H1 (cell line): ENCODE measurements around the gene FOSB. TPM values are rescaled to one million over a fixed set of nuclear protein-coding genes. Genes with fewer than 3 reads are reported as not detected.

Experiments used
- CTCF ChIA-PET: fragments of 300-600 bp; sonication (Branson Sonifier 250); formaldehyde crosslinking; loops from one replicate; lab custom pipeline; 2021; ENCODE audit not compliant: partially characterized antibody; lab: Charles Lee
- POLR2A ChIA-PET: fragments of 300-600 bp; sonication (Branson Sonifier 250); formaldehyde crosslinking; loops from one replicate; lab custom pipeline; 2021; ENCODE audit warnings: inconsistent platforms; ENCODE audit not compliant: partially characterized antibody; lab: Charles Lee
- DNase-seq, 2 experiments: peaks; one replicate each; pipeline versions ENCODE4 v3.0.0 to v3.0.0-alpha.2; 2010 to 2022; ENCODE audit warnings: low spot score in 2 of 2, low read depth in 1 of 2, mixed read lengths in 1 of 2
- FAIRE-seq: peaks from 2 replicates; lab custom pipeline; 2011; peaks lifted over from hg19 to GRCh38; lab: Jason Lieb, UNC
- H2AFZ ChIP-seq: 2 replicates; pipeline ENCODE4 v1.8.1; 2012; ENCODE audit warnings: low read length, inconsistent platforms
- H2AK5ac ChIP-seq: 2 replicates; pipeline ENCODE4 v1.6.1; 2013; ENCODE audit warnings: low read depth, low read length
- H2BK120ac ChIP-seq: replicated peaks from 2 replicates; pipeline ENCODE3; 2013; ENCODE audit warnings: low read depth, low read length, inconsistent platforms
- H2BK12ac ChIP-seq: 2 replicates; pipeline ENCODE4 v1.6.1; 2013; ENCODE audit warnings: low read depth, low read length
- H2BK15ac ChIP-seq: 2 replicates; pipeline ENCODE4 v1.6.1; 2013; ENCODE audit warnings: low read length
- H2BK20ac ChIP-seq: 2 replicates; pipeline ENCODE4 v1.6.1; 2013; ENCODE audit warnings: low read length
- H2BK5ac ChIP-seq: 2 replicates; pipeline ENCODE4 v1.6.1; 2013; ENCODE audit warnings: low read depth, low read length
- H3K14ac ChIP-seq: 2 replicates; pipeline ENCODE4 v1.6.1; 2013; ENCODE audit warnings: inconsistent platforms; ENCODE audit not compliant: insufficient read length
- H3K18ac ChIP-seq: 2 replicates; pipeline ENCODE4 v1.6.1; 2013; ENCODE audit warnings: low read length; ENCODE audit errors: extremely low read depth
- H3K23ac ChIP-seq: 2 replicates; pipeline ENCODE4 v1.6.1; 2013; ENCODE audit warnings: inconsistent platforms; ENCODE audit not compliant: insufficient read length
- H3K23me2 ChIP-seq: 2 replicates; pipeline ENCODE4 v1.6.1; 2013; ENCODE audit warnings: low read depth, low read length
- H3K27ac ChIP-seq: 2 replicates; pipeline ENCODE4 v1.6.1; 2011; ENCODE audit warnings: low read depth, low read length, inconsistent platforms
- H3K27me3 ChIP-seq, 4 experiments: replicated peaks in 1 of 4; 1 replicate in 1 of 4; 2 replicates in 3 of 4; pipeline versions ENCODE4 v1.6.1 to v1.8.1; 2011 to 2013; ENCODE audit warnings: low read length in 3 of 4, mild to moderate bottlenecking in 3 of 4, inconsistent platforms in 2 of 4, mixed read lengths in 2 of 4, moderate library complexity in 1 of 4; ENCODE audit not compliant: control insufficient read depth in 3 of 4, insufficient read depth in 3 of 4; ENCODE audit errors: extremely low read depth in 1 of 4
- H3K36me3 ChIP-seq, 4 experiments: 2 replicates each; pipeline versions ENCODE4 v1.6.1 to v1.8.1; 2011 to 2013; ENCODE audit warnings: mild to moderate bottlenecking in 4 of 4, low read length in 3 of 4, moderate library complexity in 2 of 4, control low read depth in 1 of 4, inconsistent platforms in 1 of 4; ENCODE audit not compliant: insufficient read depth in 4 of 4, control insufficient read depth in 2 of 4
- H3K4ac ChIP-seq: replicated peaks from 2 replicates; pipeline ENCODE3; 2013; ENCODE audit warnings: low read length, low read depth, mixed read lengths, inconsistent platforms; ENCODE audit not compliant: insufficient read length
- H3K4me1 ChIP-seq, 4 experiments: replicated peaks in 1 of 4; 1 replicate in 1 of 4; 2 replicates in 3 of 4; pipeline versions ENCODE4 v1.6.1 to v1.8.1; 2011 to 2013; ENCODE audit warnings: low read length in 3 of 4, inconsistent platforms in 2 of 4, mixed read lengths in 1 of 4; ENCODE audit not compliant: insufficient read depth in 4 of 4, control insufficient read depth in 3 of 4
- H3K4me2 ChIP-seq, 2 experiments: 2 replicates each; pipeline versions ENCODE4 v1.6.1 to v1.8.1; 2011 to 2013; ENCODE audit warnings: low read depth in 2 of 2, low read length in 2 of 2, control low read depth in 1 of 2, inconsistent platforms in 1 of 2, mild to moderate bottlenecking in 1 of 2; ENCODE audit not compliant: insufficient read depth in 1 of 2
- H3K4me3 ChIP-seq, 4 experiments: fragments of 200-600, 300-600 bp in 1 of 4; sonication (generic), shearing (Covaris generic), sonication (Bioruptor Twin) in 1 of 4; 2 replicates each; pipeline versions ENCODE4 v1.5.1 to v1.8.1; 2011 to 2016; ENCODE audit warnings: low read length in 4 of 4, low read depth in 3 of 4, control low read depth in 2 of 4, inconsistent platforms in 2 of 4, mild to moderate bottlenecking in 2 of 4, mixed read lengths in 1 of 4, moderate library complexity in 1 of 4; ENCODE audit not compliant: insufficient read depth in 2 of 4; ENCODE audit errors: extremely low read depth in 1 of 4
- H3K56ac ChIP-seq: replicated peaks from 2 replicates; pipeline ENCODE3; 2013; ENCODE audit warnings: low read depth, mild to moderate bottlenecking, mixed read lengths, low read length, inconsistent platforms; ENCODE audit not compliant: insufficient read length
- H3K79me1 ChIP-seq: 2 replicates; pipeline ENCODE4 v1.6.1; 2013; ENCODE audit warnings: low read depth, low read length, control low read depth
- H3K79me2 ChIP-seq, 2 experiments: 2 replicates each; pipeline versions ENCODE4 v1.6.1 to v1.8.1; 2012 to 2013; ENCODE audit warnings: low read length in 2 of 2, mild to moderate bottlenecking in 2 of 2, inconsistent platforms in 1 of 2; ENCODE audit not compliant: insufficient read depth in 2 of 2, control insufficient read depth in 1 of 2
- H3K9ac ChIP-seq, 4 experiments: replicated peaks in 1 of 4; 1 replicate in 1 of 4; 2 replicates in 3 of 4; pipeline versions ENCODE4 v1.6.1 to v1.8.1; 2011 to 2013; ENCODE audit warnings: low read depth in 3 of 4, low read length in 3 of 4, control low read depth in 2 of 4, mild to moderate bottlenecking in 2 of 4, moderate library complexity in 2 of 4, inconsistent platforms in 1 of 4; ENCODE audit errors: extremely low read depth in 1 of 4
- H3K9me3 ChIP-seq, 2 experiments: 2 replicates each; pipeline versions ENCODE4 v1.6.1 to v1.8.1; 2012 to 2013; ENCODE audit warnings: mild to moderate bottlenecking in 2 of 2, moderate library complexity in 2 of 2, control low read depth in 1 of 2, inconsistent platforms in 1 of 2, low read depth in 1 of 2, low read length in 1 of 2, mixed read lengths in 1 of 2; ENCODE audit not compliant: insufficient read depth in 2 of 2
- H4K20me1 ChIP-seq, 2 experiments: replicated peaks in 1 of 2; 2 replicates each; pipeline versions ENCODE3 to v1.8.1; 2011 to 2013; ENCODE audit warnings: inconsistent platforms in 2 of 2, low read length in 2 of 2, mild to moderate bottlenecking in 1 of 2; ENCODE audit not compliant: insufficient read depth in 2 of 2, control insufficient read depth in 1 of 2
- H4K5ac ChIP-seq: 2 replicates; pipeline ENCODE4 v1.6.1; 2013; ENCODE audit warnings: low read length, low read depth, mixed read lengths, inconsistent platforms; ENCODE audit not compliant: insufficient read length
- H4K8ac ChIP-seq: 2 replicates; pipeline ENCODE4 v1.8.0; 2013; ENCODE audit warnings: mild to moderate bottlenecking, moderate library complexity, low read length, inconsistent platforms; ENCODE audit not compliant: insufficient read depth; ENCODE audit errors: extremely low read depth
- H4K91ac ChIP-seq: replicated peaks from 2 replicates; pipeline ENCODE3; 2013; ENCODE audit warnings: low read length, mixed read lengths, inconsistent platforms; ENCODE audit not compliant: insufficient read length
- ASH2L ChIP-seq: fragments of 200-600, 300-600 bp; sonication (generic); IDR thresholded peaks from one replicate; pipeline ENCODE4 v1.7.1; 2017; ENCODE audit warnings: low read length
- CHD2 ChIP-seq: IDR thresholded peaks from 2 replicates; pipeline ENCODE4 v1.6.1; 2012; ENCODE audit warnings: low read length, improper control_type of control experiment
- E2F6 ChIP-seq: IDR thresholded peaks from 2 replicates; pipeline ENCODE4 v1.6.1; 2012; ENCODE audit warnings: inconsistent platforms
- EGR1 ChIP-seq: IDR thresholded peaks from 2 replicates; pipeline ENCODE4 v1.6.1; 2011; ENCODE audit warnings: low read depth, low read length, borderline replicate concordance
- HDAC2 ChIP-seq, 2 experiments: fragments of 300-600 bp in 1 of 2; sonication (generic) in 1 of 2; IDR thresholded peaks; 2 replicates each; pipeline ENCODE4 v1.6.1; 2011 to 2012; ENCODE audit warnings: low read depth in 2 of 2, low read length in 2 of 2, mild to moderate bottlenecking in 2 of 2, moderate library complexity in 2 of 2, borderline replicate concordance in 1 of 2, inconsistent platforms in 1 of 2
- KDM1A ChIP-seq: fragments of 200-600, 300-600 bp; sonication (generic); IDR thresholded peaks from 2 replicates; pipeline ENCODE4 v1.7.1; 2016; ENCODE audit warnings: mild to moderate bottlenecking, low read length, borderline replicate concordance
- PHF8 ChIP-seq: fragments of 200-600 bp; sonication (generic); conservative IDR thresholded peaks from 2 replicates; pipeline ENCODE4 v1.7.1; 2012; ENCODE audit warnings: low read depth, mild to moderate bottlenecking, inconsistent platforms, low read length, moderate library complexity
- RFX5 ChIP-seq: IDR thresholded peaks from 2 replicates; pipeline ENCODE4 v1.6.1; 2011; ENCODE audit warnings: low read depth, low read length, improper control_type of control experiment, borderline replicate concordance
- SIN3A ChIP-seq, 2 experiments: IDR thresholded peaks in 1 of 2; conservative IDR thresholded peaks in 1 of 2; 2 replicates each; pipeline ENCODE4 v1.6.1; 2011 to 2012; ENCODE audit warnings: low read length in 2 of 2, improper control_type of control experiment in 1 of 2, low read depth in 1 of 2, mild to moderate bottlenecking in 1 of 2
- SP1 ChIP-seq: IDR thresholded peaks from 2 replicates; pipeline ENCODE4 v1.6.1; 2011; ENCODE audit warnings: low read depth, low read length
- TCF12 ChIP-seq: IDR thresholded peaks from 2 replicates; pipeline ENCODE4 v1.6.1; 2011; ENCODE audit warnings: low read depth, mild to moderate bottlenecking, low read length
- ZNF274 ChIP-seq: IDR thresholded peaks from 2 replicates; pipeline ENCODE4 v1.7.0; 2012; ENCODE audit warnings: low read length, borderline replicate concordance; ENCODE audit errors: extremely low read depth
- WGBS, 2 experiments: shearing (Covaris generic) in 1 of 2; methylation state at CpG; one replicate each; pipeline versions ENCODE4 v1.1.6 to v1.1.7; 2013 to 2015; ENCODE audit warnings: low lambda C conversion rate in 2 of 2, mixed read lengths in 2 of 2, inconsistent platforms in 1 of 2, low coverage in 1 of 2, missing lambda C conversion rate in 1 of 2; ENCODE audit not compliant: insufficient replicate concordance in 2 of 2, insufficient coverage in 1 of 2, insufficient read length in 1 of 2; ENCODE audit errors: extremely low coverage in 1 of 2, missing lambda C conversion rate in 1 of 2; 5-methylcytosine and 5-hydroxymethylcytosine counted together
- polyA plus RNA-seq, 7 experiments: library from polyadenylated mRNA; depleted of rRNA in 3 of 7; stranded (reverse) in 5 of 7; unstranded in 2 of 7; fragments of >200 nt in 5 of 7; fragments of 200-250 nt in 2 of 7; gene quantifications; 1 replicate in 5 of 7; 2 replicates in 1 of 7; 4 replicates in 1 of 7; pipeline versions ENCODE4 v1.2.1 to v1.2.3, GENCODE V29; 2011 to 2013; ENCODE audit warnings: missing spikeins in 2 of 7, mixed read lengths in 2 of 7
- total RNA-seq: library from RNA; stranded (reverse); fragmentation: NEBNext Ultra II Directional; extraction: Animal tissue kit (Norgen Biotek cat#: 25700); gene quantifications from 2 replicates; pipeline ENCODE4 v1.2.1, GENCODE V29; 2021

The FOSB gene
- total and polyA plus RNA-seq, 2 of the 8 experiments (the other 6 are each of a cell fraction or from before 2014, with no cell fraction given) = 0.44 to 2.7 TPM

- Histone ChIP-seq H3K23ac (no peak overlapping the region), H2BK5ac (no peak overlapping the region; the same call in 1 of the 2 replicates), H2BK20ac (no peak overlapping the region), H2AK5ac (no peak overlapping the region; the same call in 1 of the 2 replicates), H2AFZ (peak overlapping the region; percentile 89), H2BK120ac (no peak overlapping the region), H3K14ac (no peak overlapping the region), H2BK15ac (no peak overlapping the region), H3K36me3 (no peaks in the 10 kb centered on the region), H3K23me2 (peaks cover 19% of the 10 kb centered on the region; the same call in 1 of the 2 replicates), H3K79me1 (no peaks in the 10 kb centered on the region), H3K4ac (no peak overlapping the region), H3K9ac (peak overlapping the region in 3 of 4 experiments; percentile 35 to 85 (median 60); a peak in 3 of 7 replicates), H4K5ac (peak overlapping the region; percentile 23), H3K27me3 (peaks cover 0 to 9% (median 7%) of the 10 kb centered on the region in 4 experiments; a peak in 4 of 7 replicates), H4K8ac (peak overlapping the region; percentile 69; the same call in 1 of the 2 replicates), H3K4me1 (peaks cover 0 to 15% (median 6%) of the 10 kb centered on the region in 4 experiments; a peak in 5 of 7 replicates), H3K18ac (peak overlapping the region; percentile 71), H3K27ac (peak overlapping the region; percentile 56), H4K91ac (no peak overlapping the region), H2BK12ac (peak overlapping the region; percentile 93), H4K20me1 (peaks cover 0 to 3% of the 10 kb centered on the region in 2 experiments), H3K9me3 (no peaks in the 10 kb centered on the region), H3K79me2 (no peaks in the 10 kb centered on the region), H3K56ac (no peak overlapping the region), H3K4me3 (peak overlapping the region; percentile 65 to 95 (median 73)), H3K4me2 (peak overlapping the region; percentile 72 to 97)
- 12% methylated on average over 11 of the region's 11 CpGs; no CpG with 5 or more reads in 1 of the 2 experiments for WGBS, 2 experiments
- CTCF ChIA-PET = interaction anchor here (0.7 to 32.9 kb wide), 11 partner anchors 9 to 67 kb away, joined by 3 to 760 read pairs (median 9); partner anchors contain the start of gene ERCC1
- POLR2A ChIA-PET = interaction anchor here (0.8 to 4.4 kb wide), 18 partner anchors 11 to 167 kb away, joined by 3 to 52 read pairs (median 8); partner anchors contain the start of genes ERCC1 and PPP1R13L
- DNase-seq = no peak
- no peak for FAIRE-seq
- TF ChIP-seq HDAC2 (IDR thresholded peaks at IDR 0.05; ENCODE audit: borderline replicate concordance in 1 of 2, low read depth in 2 of 2, low read length in 2 of 2) (0 out of 4 replicates have a peak, but pooled peaks of 1 of the 2 experiments have one; percentile 74), PHF8 (0 out of 2 replicates have a peak, but pooled peaks have one; percentile 41), CHD2 (no peak), ZNF274 (no peak), KDM1A (peak; percentile 17; the same call in 1 of the 2 replicates), E2F6 (0 out of 2 replicates have a peak, but pooled peaks have one; percentile 2), SIN3A (conservative IDR thresholded peaks at IDR 0.05 in 1 of 2, IDR thresholded peaks at IDR 0.05 in 1 of 2; ENCODE audit: low read depth in 1 of 2, low read length in 2 of 2) (no peak), ASH2L (peak; percentile 26), EGR1 (no peak), TCF12 (no peak), SP1 (no peak), RFX5 (no peak)
Measured at GRCh38 chr19:45467115-45467455, 711 bp upstream of the FOSB start.
